Neutrophil (primary cell): Measurements from ENCODE around the gene NSD2.

Experiments
- H3K27ac ChIP-seq: fragments of 200-600 bp; sonication (generic); 2 replicates; pipeline ENCODE4 v1.5.1; 2016; ENCODE audit warnings: mild to moderate bottlenecking, moderate library complexity
- H3K27me3 ChIP-seq: fragments of 200-600 bp; sonication (generic); 2 replicates; pipeline ENCODE4 v1.6.0; 2016; ENCODE audit warnings: mild to moderate bottlenecking
- H3K36me3 ChIP-seq: fragments of 200-600 bp; sonication (generic); 2 replicates; pipeline ENCODE4 v1.5.1; 2017
- H3K4me1 ChIP-seq, 2 experiments: fragments of 200-600 bp in 1 of 2; sonication (generic) in 1 of 2; 1 replicate in 1 of 2; 2 replicates in 1 of 2; pipeline versions ENCODE4 v1.5.1 to v1.6.1; 2013 to 2016; ENCODE audit warnings: low read depth in 1 of 2, low read length in 1 of 2, mild to moderate bottlenecking in 1 of 2, moderate library complexity in 1 of 2; ENCODE audit not compliant: control insufficient read depth in 1 of 2, insufficient read depth in 1 of 2
- H3K4me3 ChIP-seq, 2 experiments: fragments of 200-600 bp in 1 of 2; sonication (generic) in 1 of 2; 1 replicate in 1 of 2; 2 replicates in 1 of 2; pipeline ENCODE4 v1.5.1; 2013 to 2016; ENCODE audit warnings: low read depth in 1 of 2, low read length in 1 of 2, mild to moderate bottlenecking in 1 of 2, moderate library complexity in 1 of 2
- H3K9me3 ChIP-seq: fragments of 200-600 bp; sonication (generic); 2 replicates; pipeline ENCODE4 v1.5.1; 2016
- TF ChIP-seq, protein P1 (sequence below): fragments of 200-600 bp; sonication (generic); IDR thresholded peaks from 2 replicates; pipeline ENCODE4 v1.5.1; 2016; ENCODE audit warnings: antibody characterized with exemption

Gene NSD2

DNA sequence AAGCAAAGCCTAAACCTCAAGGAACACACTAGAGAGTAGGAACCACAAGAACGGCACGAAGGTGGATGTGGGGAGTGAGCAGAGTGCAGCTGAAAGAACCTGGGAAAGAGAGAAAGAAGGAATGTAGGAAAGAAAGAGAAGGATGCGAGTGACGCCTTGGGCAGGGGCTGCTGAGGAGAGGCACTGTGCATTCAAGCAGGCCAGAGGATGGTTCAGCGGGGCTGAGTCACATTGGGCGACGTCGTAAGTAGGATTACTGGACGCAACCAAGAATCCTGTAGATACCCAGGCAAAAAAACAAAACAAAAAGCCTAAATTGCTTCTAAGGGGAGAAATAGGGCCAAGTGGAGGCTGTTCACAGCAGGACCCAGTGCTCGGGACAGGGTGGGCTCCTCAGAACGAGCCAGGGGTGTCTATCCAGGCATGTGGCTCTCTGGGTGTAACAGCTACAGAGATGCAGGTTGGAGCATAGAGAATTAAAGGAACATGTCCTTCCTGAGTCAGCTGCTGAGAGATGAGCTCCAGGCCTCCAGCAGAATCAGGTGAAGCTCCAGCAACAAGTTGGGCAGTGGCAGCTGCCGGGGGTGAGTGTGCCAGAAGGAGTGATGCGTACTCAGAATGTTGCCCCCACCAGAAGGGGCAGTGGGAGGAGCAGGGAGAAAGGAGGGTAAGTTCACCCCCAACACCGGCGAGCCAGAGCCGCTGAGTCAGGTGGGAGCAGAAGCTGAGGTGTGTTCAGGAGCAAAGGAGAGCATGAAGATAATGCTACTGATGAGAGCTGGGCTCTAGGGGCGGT is 98.9 kb downstream of the NSD2 start:
- H3K27ac ChIP-seq, result no peak overlapping the region
- no peaks in the 10 kb centered on the region for H3K9me3 ChIP-seq
- TF ChIP-seq, protein P1, sequence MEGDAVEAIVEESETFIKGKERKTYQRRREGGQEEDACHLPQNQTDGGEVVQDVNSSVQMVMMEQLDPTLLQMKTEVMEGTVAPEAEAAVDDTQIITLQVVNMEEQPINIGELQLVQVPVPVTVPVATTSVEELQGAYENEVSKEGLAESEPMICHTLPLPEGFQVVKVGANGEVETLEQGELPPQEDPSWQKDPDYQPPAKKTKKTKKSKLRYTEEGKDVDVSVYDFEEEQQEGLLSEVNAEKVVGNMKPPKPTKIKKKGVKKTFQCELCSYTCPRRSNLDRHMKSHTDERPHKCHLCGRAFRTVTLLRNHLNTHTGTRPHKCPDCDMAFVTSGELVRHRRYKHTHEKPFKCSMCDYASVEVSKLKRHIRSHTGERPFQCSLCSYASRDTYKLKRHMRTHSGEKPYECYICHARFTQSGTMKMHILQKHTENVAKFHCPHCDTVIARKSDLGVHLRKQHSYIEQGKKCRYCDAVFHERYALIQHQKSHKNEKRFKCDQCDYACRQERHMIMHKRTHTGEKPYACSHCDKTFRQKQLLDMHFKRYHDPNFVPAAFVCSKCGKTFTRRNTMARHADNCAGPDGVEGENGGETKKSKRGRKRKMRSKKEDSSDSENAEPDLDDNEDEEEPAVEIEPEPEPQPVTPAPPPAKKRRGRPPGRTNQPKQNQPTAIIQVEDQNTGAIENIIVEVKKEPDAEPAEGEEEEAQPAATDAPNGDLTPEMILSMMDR, result no peak
- H3K4me1 ChIP-seq, result no peaks in the 10 kb centered on the region
- no peak overlapping the region for H3K4me3 ChIP-seq
- peaks cover 65% of the 10 kb centered on the region for H3K36me3 ChIP-seq
- no peaks in the 10 kb centered on the region for H3K27me3 ChIP-seq

DNA sequence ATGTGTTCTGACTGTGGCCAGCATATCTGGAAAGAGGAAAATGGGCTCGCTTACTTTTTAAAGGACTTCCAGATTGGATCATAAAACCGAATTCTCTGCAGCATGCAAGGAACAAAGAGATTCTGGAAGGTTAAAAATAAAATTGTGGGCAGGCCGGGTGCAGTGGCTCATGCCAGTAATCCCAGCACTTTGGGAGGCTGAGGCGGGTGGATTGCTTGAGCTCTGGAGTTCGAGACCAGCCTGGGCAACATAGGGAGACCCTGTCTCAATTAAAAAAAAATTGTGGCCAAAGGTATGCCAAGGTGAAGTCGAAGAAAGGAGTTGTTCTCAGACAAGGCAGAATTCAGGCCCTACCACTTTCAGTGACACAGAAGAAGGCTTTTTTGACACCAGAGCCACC is 99.7 kb downstream of the NSD2 start:
- TF ChIP-seq, protein P1, result no peak

DNA sequence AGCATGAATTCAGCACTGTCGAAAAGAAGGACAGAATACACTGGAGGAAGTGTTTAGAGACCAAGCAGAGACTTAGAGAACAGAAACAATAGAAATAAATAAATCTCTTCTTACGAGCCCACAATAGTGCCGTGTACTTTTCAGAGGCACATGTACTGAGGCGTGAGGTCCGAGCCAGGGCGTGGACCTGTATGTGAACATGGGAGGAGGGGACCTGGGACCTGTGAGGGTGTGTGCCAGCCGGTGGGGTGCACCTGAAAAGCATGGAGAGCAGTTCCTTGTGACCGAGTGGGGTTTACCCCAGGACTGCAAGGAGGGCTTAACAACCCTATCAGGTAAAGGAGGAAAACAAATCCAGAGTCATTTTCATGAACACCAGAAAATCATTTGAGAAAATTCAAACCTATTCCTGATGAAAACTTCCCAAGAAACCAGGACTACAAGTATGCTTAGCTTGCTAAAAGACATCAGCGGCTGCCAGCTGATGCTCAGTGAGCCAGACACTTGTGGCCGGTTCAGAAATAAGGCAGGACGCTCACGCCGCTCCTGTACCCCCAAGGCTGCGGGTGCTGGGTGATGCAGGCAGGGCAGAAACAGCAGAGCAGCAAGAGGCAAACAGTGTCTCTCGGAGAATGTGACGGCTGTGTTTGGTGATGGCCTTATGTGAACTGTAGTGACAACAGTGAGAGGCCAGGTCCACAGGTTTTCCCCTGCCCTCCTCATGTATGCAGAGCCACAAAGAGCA is 100.4 kb downstream of the NSD2 start:
- TF ChIP-seq, protein P1, result no peak
- Histone ChIP-seq H3K27me3 (no peaks in the 10 kb centered on the region), H3K36me3 (peaks cover 80% of the 10 kb centered on the region), H3K4me3 (no peak overlapping the region), H3K4me1 (no peaks in the 10 kb centered on the region), H3K9me3 (no peaks in the 10 kb centered on the region), H3K27ac (no peak overlapping the region)

More for the DNA sequence above, 99.7 kb downstream of the NSD2 start:
- no peak overlapping the region for H3K27ac ChIP-seq
- H3K27me3 ChIP-seq, result no peaks in the 10 kb centered on the region
- H3K4me3 ChIP-seq, result no peak overlapping the region
- no peaks in the 10 kb centered on the region for H3K4me1 ChIP-seq
- H3K36me3 ChIP-seq, result peaks cover 73% of the 10 kb centered on the region
- no peaks in the 10 kb centered on the region for H3K9me3 ChIP-seq

DNA sequence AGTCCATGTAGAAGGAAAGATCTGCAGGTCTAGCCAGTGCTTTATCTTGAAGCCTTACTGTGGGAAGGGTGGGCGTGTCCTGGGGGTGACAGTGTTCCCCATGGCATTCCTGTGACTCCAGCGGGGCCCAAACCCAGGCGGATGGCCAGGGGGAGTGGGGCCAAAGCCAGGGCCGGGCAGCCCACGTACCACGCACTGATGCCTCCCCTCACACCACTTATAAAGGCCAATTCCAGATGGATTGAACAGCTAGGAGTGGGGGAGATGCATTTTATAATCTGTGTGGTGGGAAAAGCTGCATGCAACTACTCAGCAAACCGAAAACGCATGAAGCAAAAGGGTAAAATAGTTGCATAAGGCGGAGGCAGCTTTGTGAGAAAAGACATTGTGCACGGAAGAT is 101.2 kb downstream of the NSD2 start:
- H3K4me3 ChIP-seq, result no peak overlapping the region
- no peaks in the 10 kb centered on the region for H3K27me3 ChIP-seq
- peaks cover 88% of the 10 kb centered on the region for H3K36me3 ChIP-seq
- no peaks in the 10 kb centered on the region for H3K9me3 ChIP-seq
- H3K4me1 ChIP-seq, result no peaks in the 10 kb centered on the region
- no peak overlapping the region for H3K27ac ChIP-seq
- TF ChIP-seq, protein P1, result no peak

DNA sequence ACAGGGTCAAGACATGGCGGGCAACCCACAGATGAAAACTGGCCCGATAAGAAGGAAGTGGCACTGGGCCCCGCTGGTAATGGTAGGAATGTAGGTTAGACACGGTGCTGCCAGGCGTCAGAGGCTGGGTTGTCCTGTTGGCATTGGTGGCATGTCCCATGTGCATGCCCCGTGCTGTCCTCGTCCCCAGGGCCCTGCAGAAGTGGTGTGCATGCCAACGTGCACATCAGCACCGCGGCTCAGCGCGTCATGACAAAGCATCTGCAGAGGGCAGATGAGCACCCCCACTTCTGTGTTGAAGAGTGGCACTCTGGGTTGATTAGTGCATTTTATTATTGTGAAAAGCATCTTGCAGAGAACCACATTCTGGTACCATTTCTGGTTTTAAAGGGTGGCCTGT is 102.0 kb downstream of the NSD2 start:
- H3K4me3 ChIP-seq, result no peak overlapping the region
- H3K36me3 ChIP-seq, result peaks cover 86% of the 10 kb centered on the region
- H3K27me3 ChIP-seq, result no peaks in the 10 kb centered on the region
- H3K27ac ChIP-seq, result no peak overlapping the region
- TF ChIP-seq, protein P1, result no peak
- no peaks in the 10 kb centered on the region for H3K4me1 ChIP-seq
- H3K9me3 ChIP-seq, result no peaks in the 10 kb centered on the region
